Endothelial cell (in vitro differentiated cells): Measurements from ENCODE around the gene GUF1. TPM values are rescaled to one million over a fixed set of nuclear protein-coding genes. Genes with fewer than 3 reads are reported as not detected.

Experiments
- DNase-seq: peaks from one replicate; pipeline ENCODE4 v3.0.0; 2021; ENCODE audit warnings: low spot score
- H3K27ac Mint-ChIP-seq: one replicate; pipeline ENCODE4 v1.8.0; 2021; ENCODE audit warnings: mixed read lengths, inconsistent platforms; ENCODE audit not compliant: unreplicated experiment
- H3K27me3 Mint-ChIP-seq: one replicate; pipeline ENCODE4 v1.8.0; 2021; ENCODE audit warnings: mild to moderate bottlenecking, moderate library complexity, mixed read lengths, inconsistent platforms; ENCODE audit not compliant: unreplicated experiment
- H3K36me3 Mint-ChIP-seq: one replicate; pipeline ENCODE4 v1.8.0; 2021; ENCODE audit warnings: mild to moderate bottlenecking, low read depth, mixed read lengths, inconsistent platforms; ENCODE audit not compliant: unreplicated experiment
- H3K4me1 Mint-ChIP-seq: one replicate; pipeline ENCODE4 v1.8.0; 2021; ENCODE audit warnings: mild to moderate bottlenecking, mixed read lengths, inconsistent platforms; ENCODE audit not compliant: unreplicated experiment
- H3K4me3 Mint-ChIP-seq: one replicate; pipeline ENCODE4 v1.8.0; 2021; ENCODE audit warnings: mild to moderate bottlenecking, mixed read lengths, inconsistent platforms; ENCODE audit not compliant: unreplicated experiment
- H3K9me3 Mint-ChIP-seq: one replicate; pipeline ENCODE4 v1.8.0; 2021; ENCODE audit warnings: mixed read lengths, inconsistent platforms; ENCODE audit not compliant: unreplicated experiment
- CTCF ChIP-seq: fragments of 200-600 bp; sonication (generic); IDR thresholded peaks from one replicate; pipeline ENCODE4 v1.5.0; 2021; ENCODE audit warnings: antibody characterized with exemption; ENCODE audit not compliant: unreplicated experiment
- total RNA-seq: library from RNA; stranded (reverse); fragmentation: NEBNext Ultra II Directional; extraction: Animal tissue kit (Norgen Biotek cat#: 25700); gene quantifications from one replicate; pipeline ENCODE4 v1.2.1, GENCODE V29; 2021; ENCODE audit not compliant: unreplicated experiment

The GUF1 gene
- total RNA-seq, 1 donor from 2014 or later: 14.7 TPM

GRCh38 chr4:44740201-44740600 lies 62.0 kb downstream of the GUF1 start:
- TF ChIP-seq CTCF: no peak
- Mint-ChIP-seq H3K27ac (no peak overlapping the region), H3K4me1 (no peaks in the 10 kb centered on the region), H3K27me3 (no peaks in the 10 kb centered on the region), H3K9me3 (no peaks in the 10 kb centered on the region), H3K4me3 (no peak overlapping the region), H3K36me3 (no peaks in the 10 kb centered on the region)
- DNase-seq: no peak

Other genes starting within 250 kb of the GUF1 start
- 0.62 TPM for gene KCTD8, start 229.6 kb upstream of the GUF1 start, total RNA-seq
- not detected for gene YIPF7, start 26.8 kb upstream of the GUF1 start, total RNA-seq
- 7.2 TPM for gene GNPDA2, start 48.1 kb downstream of the GUF1 start, total RNA-seq